ENCODE measurements around the gene RPL18A.
"Not testable (repeated sequence)": the region's sequence is repeated elsewhere in the genome, so short reads cannot be mapped to it uniquely, and the experiment has no call there.

The RPL18A gene

GRCh38 chr19:17874758-17875135, 15.0 kb downstream of the RPL18A start:
- no peak for TF ChIP-seq CTCF (IDR thresholded peaks at IDR 0.05; ENCODE audit: low read depth, low read length, missing control alignments)
- H3K4me3 ChIP-seq (replicated peaks; ENCODE audit: low read depth, low read length), result no peak overlapping the region
- no peak for DNase-seq (ENCODE audit: extremely low read depth, low read depth)

GRCh38 chr19:17877696-17878095, 18.0 kb downstream of the RPL18A start:
- no peak overlapping the region for H3K4me3 ChIP-seq (replicated peaks; ENCODE audit: low read depth, low read length)
- no peak for DNase-seq (ENCODE audit: extremely low read depth, low read depth)
- TF ChIP-seq CTCF (IDR thresholded peaks at IDR 0.05; ENCODE audit: low read depth, low read length, missing control alignments), result no peak

GRCh38 chr19:17879466-17879865, 19.8 kb downstream of the RPL18A start:
- no peak for TF ChIP-seq CTCF (IDR thresholded peaks at IDR 0.05; ENCODE audit: low read depth, low read length, missing control alignments)
- no peak for DNase-seq (ENCODE audit: extremely low read depth, low read depth)
- H3K4me3 ChIP-seq (replicated peaks; ENCODE audit: low read depth, low read length), result no peak overlapping the region

GRCh38 chr19:17881701-17882100, 22.0 kb downstream of the RPL18A start:
- no peak for TF ChIP-seq CTCF (IDR thresholded peaks at IDR 0.05; ENCODE audit: low read depth, low read length, missing control alignments)
- DNase-seq (ENCODE audit: extremely low read depth, low read depth), result no peak
- no peak overlapping the region for H3K4me3 ChIP-seq (replicated peaks; ENCODE audit: low read depth, low read length)

GRCh38 chr19:17883627-17884410, 24.1 kb downstream of the RPL18A start:
- DNase-seq (ENCODE audit: extremely low read depth, low read depth), result no peak
- no peak for TF ChIP-seq CTCF (IDR thresholded peaks at IDR 0.05; ENCODE audit: low read depth, low read length, missing control alignments)
- H3K4me3 ChIP-seq (replicated peaks; ENCODE audit: low read depth, low read length), result no peak overlapping the region

- TF ChIP-seq CTCF (IDR thresholded peaks at IDR 0.05; ENCODE audit: low read depth, low read length, missing control alignments), result no peak
- no peak overlapping the region for H3K4me3 ChIP-seq (replicated peaks; ENCODE audit: low read depth, low read length)
- DNase-seq (ENCODE audit: extremely low read depth, low read depth), result no peak
Measured at GRCh38 chr19:17886515-17886914, 26.8 kb downstream of the RPL18A start.

GRCh38 chr19:17887221-17887620, 27.5 kb downstream of the RPL18A start:
- not testable (repeated sequence) for H3K4me3 ChIP-seq (replicated peaks; ENCODE audit: low read depth, low read length)

More at GRCh38 chr19:17887221-17887620, 27.5 kb downstream of the RPL18A start:
- DNase-seq (ENCODE audit: extremely low read depth, low read depth), result not testable (repeated sequence)

All from HFF-Myc (cell line).